Measurements from ENCODE around the gene NAPSA.

The NAPSA gene

DNA sequence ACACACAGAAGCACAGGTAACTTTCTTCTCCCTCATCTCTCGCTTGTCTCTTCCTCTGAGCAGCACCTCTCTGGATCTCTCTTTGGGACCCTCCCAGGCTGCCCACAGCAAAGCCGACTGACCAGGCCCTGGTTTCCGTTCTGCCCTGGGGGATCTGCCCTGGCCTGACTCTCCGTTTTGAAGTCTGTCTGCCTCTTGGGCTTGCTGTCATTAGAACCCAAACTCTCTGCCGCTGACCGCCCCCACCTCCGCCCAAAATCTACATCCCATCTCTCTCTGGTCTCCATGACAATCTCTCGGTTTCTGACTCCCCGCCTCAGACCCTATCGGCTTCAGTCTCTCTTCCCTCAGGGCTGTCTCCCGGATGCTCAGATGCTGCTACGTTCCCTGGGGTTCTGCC lies 43.2 kb downstream of the NAPSA start:
- H3K4me1 ChIP-seq (ENCODE audit: low read length): peaks cover 12% of the 10 kb centered on the region
- H3K9me3 ChIP-seq (ENCODE audit: insufficient read depth, low read length): no peaks in the 10 kb centered on the region
- no peak overlapping the region for H2AFZ ChIP-seq (ENCODE audit: low read depth, low read length)
- H3K27me3 ChIP-seq (ENCODE audit: low read depth, low read length): no peaks in the 10 kb centered on the region
- no peak overlapping the region for H3K4me3 ChIP-seq (ENCODE audit: low read length)
- H3K27ac ChIP-seq (ENCODE audit: low read length): no peak overlapping the region
- H3K9ac ChIP-seq (ENCODE audit: low read length): no peak overlapping the region
- H4K20me1 ChIP-seq (ENCODE audit: insufficient read depth, low read length): no peaks in the 10 kb centered on the region
- no peak overlapping the region for H3K4me2 ChIP-seq (ENCODE audit: low read length)
- TF ChIP-seq, protein P1, sequence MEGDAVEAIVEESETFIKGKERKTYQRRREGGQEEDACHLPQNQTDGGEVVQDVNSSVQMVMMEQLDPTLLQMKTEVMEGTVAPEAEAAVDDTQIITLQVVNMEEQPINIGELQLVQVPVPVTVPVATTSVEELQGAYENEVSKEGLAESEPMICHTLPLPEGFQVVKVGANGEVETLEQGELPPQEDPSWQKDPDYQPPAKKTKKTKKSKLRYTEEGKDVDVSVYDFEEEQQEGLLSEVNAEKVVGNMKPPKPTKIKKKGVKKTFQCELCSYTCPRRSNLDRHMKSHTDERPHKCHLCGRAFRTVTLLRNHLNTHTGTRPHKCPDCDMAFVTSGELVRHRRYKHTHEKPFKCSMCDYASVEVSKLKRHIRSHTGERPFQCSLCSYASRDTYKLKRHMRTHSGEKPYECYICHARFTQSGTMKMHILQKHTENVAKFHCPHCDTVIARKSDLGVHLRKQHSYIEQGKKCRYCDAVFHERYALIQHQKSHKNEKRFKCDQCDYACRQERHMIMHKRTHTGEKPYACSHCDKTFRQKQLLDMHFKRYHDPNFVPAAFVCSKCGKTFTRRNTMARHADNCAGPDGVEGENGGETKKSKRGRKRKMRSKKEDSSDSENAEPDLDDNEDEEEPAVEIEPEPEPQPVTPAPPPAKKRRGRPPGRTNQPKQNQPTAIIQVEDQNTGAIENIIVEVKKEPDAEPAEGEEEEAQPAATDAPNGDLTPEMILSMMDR (IDR thresholded peaks at IDR 0.05; ENCODE audit: low read depth, low read length): no peak
- TF ChIP-seq EZH2phosphoT487 (IDR thresholded peaks at IDR 0.05; ENCODE audit: low read depth): no peak
- no peaks in the 10 kb centered on the region for H3K79me2 ChIP-seq (ENCODE audit: low read length)
- H3K36me3 ChIP-seq (replicated peaks; ENCODE audit: low read depth, low read length): no peaks in the 10 kb centered on the region

DNA sequence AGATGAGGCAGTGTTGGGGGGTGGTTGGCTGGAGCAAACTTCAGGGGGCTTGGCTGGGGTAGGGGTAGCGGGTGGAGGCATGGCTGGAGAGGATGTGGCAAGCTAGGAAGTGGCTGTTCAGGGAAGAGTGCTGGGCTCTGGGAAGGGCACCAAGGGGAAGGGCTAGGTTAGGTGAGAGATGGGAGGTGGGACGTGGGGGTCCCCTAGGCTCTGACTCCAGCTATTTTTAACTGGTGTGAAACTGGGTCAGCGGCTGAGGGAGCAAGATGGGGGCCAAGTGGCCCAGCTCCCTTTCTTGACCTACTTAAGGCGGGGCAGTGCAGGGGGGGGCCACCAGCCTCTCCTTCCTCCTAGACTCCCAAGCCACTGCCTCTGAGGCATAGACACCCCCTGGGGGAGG lies 43.6 kb downstream of the NAPSA start:
- H3K4me1 ChIP-seq (ENCODE audit: low read length): peaks cover 12% of the 10 kb centered on the region
- H3K9ac ChIP-seq (ENCODE audit: low read length): no peak overlapping the region
- no peaks in the 10 kb centered on the region for H3K27me3 ChIP-seq (ENCODE audit: low read depth, low read length)
- H3K36me3 ChIP-seq (replicated peaks; ENCODE audit: low read depth, low read length): no peaks in the 10 kb centered on the region
- H3K27ac ChIP-seq (ENCODE audit: low read length): no peak overlapping the region
- no peak overlapping the region for H3K4me3 ChIP-seq (ENCODE audit: low read length)
- no peaks in the 10 kb centered on the region for H3K9me3 ChIP-seq (ENCODE audit: insufficient read depth, low read length)
- TF ChIP-seq, protein P1 (IDR thresholded peaks at IDR 0.05; ENCODE audit: low read depth, low read length): no peak
- H3K4me2 ChIP-seq (ENCODE audit: low read length): no peak overlapping the region
- no peaks in the 10 kb centered on the region for H3K79me2 ChIP-seq (ENCODE audit: low read length)
- H2AFZ ChIP-seq (ENCODE audit: low read depth, low read length): no peak overlapping the region
- no peaks in the 10 kb centered on the region for H4K20me1 ChIP-seq (ENCODE audit: insufficient read depth, low read length)

DNA sequence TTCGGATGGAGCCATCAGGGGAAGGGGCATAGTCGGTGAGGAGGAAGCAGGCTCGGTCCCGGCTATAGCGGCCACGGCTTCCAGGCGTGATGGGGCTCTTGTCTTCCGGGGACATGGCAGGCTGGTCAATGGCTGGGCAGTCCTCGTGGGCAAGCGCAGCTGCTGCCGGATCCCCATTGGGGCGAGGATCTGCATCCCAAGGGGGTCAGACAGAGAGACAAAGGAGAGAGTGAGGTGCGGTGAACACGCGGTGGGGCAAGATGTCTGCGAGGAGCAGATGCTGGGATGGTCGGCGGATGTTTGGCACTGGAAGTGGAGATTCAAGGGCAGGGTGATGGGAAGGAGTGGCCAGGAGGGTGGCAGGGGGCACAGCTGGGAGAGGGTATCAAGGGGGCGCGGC lies 44.8 kb downstream of the NAPSA start:
- H3K27ac ChIP-seq (ENCODE audit: low read length): no peak overlapping the region
- H4K20me1 ChIP-seq (ENCODE audit: insufficient read depth, low read length): no peaks in the 10 kb centered on the region
- H3K36me3 ChIP-seq (replicated peaks; ENCODE audit: low read depth, low read length): no peaks in the 10 kb centered on the region
- H3K9me3 ChIP-seq (ENCODE audit: insufficient read depth, low read length): no peaks in the 10 kb centered on the region
- peaks cover 19% of the 10 kb centered on the region for H3K4me1 ChIP-seq (ENCODE audit: low read length)
- H3K27me3 ChIP-seq (ENCODE audit: low read depth, low read length): no peaks in the 10 kb centered on the region
- no peak overlapping the region for H3K9ac ChIP-seq (ENCODE audit: low read length)
- no peak overlapping the region for H3K4me2 ChIP-seq (ENCODE audit: low read length)
- TF ChIP-seq EZH2phosphoT487 (IDR thresholded peaks at IDR 0.05; ENCODE audit: low read depth): no peak
- TF ChIP-seq, protein P1 (IDR thresholded peaks at IDR 0.05; ENCODE audit: low read depth, low read length): no peak
- no peak overlapping the region for H3K4me3 ChIP-seq (ENCODE audit: low read length)
- H2AFZ ChIP-seq (ENCODE audit: low read depth, low read length): no peak overlapping the region
- no peaks in the 10 kb centered on the region for H3K79me2 ChIP-seq (ENCODE audit: low read length)

DNA sequence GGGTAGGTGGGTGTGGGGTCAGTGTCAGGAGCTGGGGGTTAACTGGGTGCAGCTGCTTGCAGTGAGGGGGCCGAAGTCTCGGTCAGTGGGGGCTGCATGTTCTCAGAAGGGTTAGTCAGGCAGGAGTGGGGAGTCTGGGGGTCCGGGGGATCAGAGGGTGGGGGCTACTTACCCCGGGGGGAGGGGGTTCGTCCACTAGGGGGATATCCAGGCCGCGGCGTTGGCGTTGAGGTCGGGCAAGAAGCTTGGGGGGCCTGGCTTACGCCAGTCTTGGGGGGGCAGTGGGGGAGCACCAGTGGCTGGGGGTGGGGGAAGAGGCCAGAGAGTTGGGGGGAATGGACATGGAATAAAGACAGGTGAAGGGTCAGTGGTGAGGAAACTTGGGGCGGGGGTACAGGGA lies 45.4 kb downstream of the NAPSA start:
- Histone ChIP-seq H3K9ac (ENCODE audit: low read length) (no peak overlapping the region), H2AFZ (ENCODE audit: low read depth, low read length) (no peak overlapping the region), H3K27ac (ENCODE audit: low read length) (no peak overlapping the region), H3K4me2 (ENCODE audit: low read length) (no peak overlapping the region), H3K79me2 (ENCODE audit: low read length) (no peaks in the 10 kb centered on the region), H3K36me3 (replicated peaks; ENCODE audit: low read depth, low read length) (no peaks in the 10 kb centered on the region), H3K9me3 (ENCODE audit: insufficient read depth, low read length) (no peaks in the 10 kb centered on the region), H3K4me1 (ENCODE audit: low read length) (peaks cover 19% of the 10 kb centered on the region), H3K4me3 (ENCODE audit: low read length) (no peak overlapping the region), H4K20me1 (ENCODE audit: insufficient read depth, low read length) (no peaks in the 10 kb centered on the region), H3K27me3 (ENCODE audit: low read depth, low read length) (no peaks in the 10 kb centered on the region)
- TF ChIP-seq, protein P1 (IDR thresholded peaks at IDR 0.05; ENCODE audit: low read depth, low read length): no peak
- TF ChIP-seq EZH2phosphoT487 (IDR thresholded peaks at IDR 0.05; ENCODE audit: low read depth): no peak
